Stimulated activated naive CD4-positive, alpha-beta T cell (primary cell): ENCODE results near the gene WDR89.
"Not testable (repeated sequence)": the region's sequence is repeated elsewhere in the genome, so short reads cannot be mapped to it uniquely, and the experiment has no call there.

Experiments
- DNase-seq, 6 experiments: peaks; one replicate each; lab custom pipeline; 2025; lab: John Stamatoyannopoulos, UW

WDR89 gene

GRCh38 chr14:63654346-63654745, 12.7 kb upstream of the WDR89 start:
- no peak for DNase-seq

- DNase-seq: no peak
Measured at GRCh38 chr14:63652406-63652805, 10.7 kb upstream of the WDR89 start.

- DNase-seq: peak; percentile 16 to 88 (median 74)
Measured at GRCh38 chr14:63650256-63650952, 8.7 kb upstream of the WDR89 start.

GRCh38 chr14:63647696-63648410, 6.2 kb upstream of the WDR89 start:
- DNase-seq: no peak

GRCh38 chr14:63644741-63645140, 3.1 kb upstream of the WDR89 start:
- DNase-seq: no peak

- DNase-seq: no peak
Measured at GRCh38 chr14:63642656-63643382, 1.1 kb upstream of the WDR89 start.

GRCh38 chr14:63642229-63642611, 549 bp upstream of the WDR89 start:
- DNase-seq: peak; percentile 70 to 99 (median 88)

- no peak for DNase-seq
Measured at GRCh38 chr14:63638493-63638892, 3.2 kb downstream of the WDR89 start.

- not testable (repeated sequence) for DNase-seq
Measured at GRCh38 chr14:63636094-63636635, 5.5 kb downstream of the WDR89 start.

- DNase-seq: no peak
Measured at GRCh38 chr14:63633801-63634200, 7.9 kb downstream of the WDR89 start.

GRCh38 chr14:63632932-63633514, 8.6 kb downstream of the WDR89 start:
- DNase-seq: peak in 3 of 6 experiments; percentile 24 to 62 (median 58)

GRCh38 chr14:63624701-63625100, 17.0 kb downstream of the WDR89 start:
- no peak for DNase-seq

GRCh38 chr14:63624203-63624602, 17.5 kb downstream of the WDR89 start:
- no peak for DNase-seq

GRCh38 chr14:63621975-63622374, 19.7 kb downstream of the WDR89 start:
- not testable (repeated sequence) for DNase-seq

GRCh38 chr14:63616015-63616414, 25.7 kb downstream of the WDR89 start:
- no peak for DNase-seq

GRCh38 chr14:63614679-63615363, 26.9 kb downstream of the WDR89 start:
- no peak for DNase-seq

- DNase-seq: no peak
Measured at GRCh38 chr14:63611078-63611477, 30.6 kb downstream of the WDR89 start.

GRCh38 chr14:63605041-63605532, 36.6 kb downstream of the WDR89 start:
- no peak for DNase-seq

- DNase-seq: no peak
Measured at GRCh38 chr14:63604626-63605025, 37.0 kb downstream of the WDR89 start.

GRCh38 chr14:63603749-63604277, 37.9 kb downstream of the WDR89 start:
- DNase-seq: no peak

- no peak for DNase-seq
Measured at GRCh38 chr14:63598807-63599206, 42.9 kb downstream of the WDR89 start.
